Measurements from ENCODE around the gene XPNPEP2.

The XPNPEP2 gene

GRCh38 chrX:129768586-129769466, 30.0 kb downstream of the XPNPEP2 start:
- no peaks in the 10 kb centered on the region for H3K36me3 ChIP-seq (ENCODE audit: control insufficient read depth, insufficient read depth, low read length)
- TF ChIP-seq CTCF (IDR thresholded peaks at IDR 0.05; ENCODE audit: insufficient read depth, low read length, poor library complexity, severe bottlenecking): no peak
- no peak overlapping the region for H3K4me3 ChIP-seq (replicated peaks; ENCODE audit: low read depth, low read length)
- no peaks in the 10 kb centered on the region; the same call in 1 of the 2 replicates for H3K27me3 ChIP-seq (replicated peaks; ENCODE audit: control insufficient read depth, insufficient read depth, low read length)
- DNase-seq (ENCODE audit: extremely low read depth, insufficient read length): no peak

GRCh38 chrX:129769467-129770154, 30.8 kb downstream of the XPNPEP2 start:
- Histone ChIP-seq H3K27me3 (replicated peaks; ENCODE audit: control insufficient read depth, insufficient read depth, low read length) (no peaks in the 10 kb centered on the region; the same call in 1 of the 2 replicates), H3K4me3 (replicated peaks; ENCODE audit: low read depth, low read length) (no peak overlapping the region), H3K36me3 (ENCODE audit: control insufficient read depth, insufficient read depth, low read length) (no peaks in the 10 kb centered on the region)
- peak; percentile 75 for DNase-seq (ENCODE audit: extremely low read depth, insufficient read length)
- no peak for TF ChIP-seq CTCF (IDR thresholded peaks at IDR 0.05; ENCODE audit: insufficient read depth, low read length, poor library complexity, severe bottlenecking)

DNA sequence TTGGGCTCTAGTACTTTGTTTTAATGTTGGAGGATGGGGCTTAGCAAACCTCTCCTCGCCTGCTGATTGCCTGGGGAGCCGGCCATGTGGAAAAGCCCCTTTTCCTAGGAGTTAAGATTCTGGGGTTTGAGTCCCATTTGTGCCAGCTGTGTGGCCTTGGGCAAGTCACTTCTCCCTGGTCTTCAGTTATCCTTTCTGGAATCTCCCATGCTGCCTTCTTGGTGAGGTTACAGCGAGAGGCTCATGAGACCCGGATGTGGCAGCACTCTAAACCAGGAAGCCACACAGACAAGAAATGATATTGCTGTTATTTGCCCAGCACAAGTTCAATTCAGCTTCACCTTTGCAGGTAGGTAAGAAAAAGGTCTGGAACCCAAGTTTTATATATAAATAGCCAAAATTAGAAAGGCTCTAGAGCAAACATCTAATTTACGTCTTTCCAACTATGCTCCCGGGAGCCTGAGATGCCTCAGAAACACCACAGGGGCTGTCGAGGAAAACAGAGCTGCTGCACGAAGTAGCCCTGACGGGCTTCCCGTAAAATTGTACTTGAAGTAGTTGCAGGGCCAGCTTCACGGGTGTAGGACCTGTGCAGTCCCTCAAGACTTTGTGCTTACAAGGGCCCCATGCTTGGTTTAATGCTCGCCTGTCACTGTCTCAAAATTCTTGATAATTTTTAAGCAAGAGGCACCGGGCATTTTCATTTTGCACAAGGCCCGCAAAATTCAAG, 32.7 kb downstream of the XPNPEP2 start:
- Histone ChIP-seq H3K27me3 (replicated peaks; ENCODE audit: control insufficient read depth, insufficient read depth, low read length) (no peaks in the 10 kb centered on the region; the same call in 1 of the 2 replicates), H3K36me3 (ENCODE audit: control insufficient read depth, insufficient read depth, low read length) (no peaks in the 10 kb centered on the region), H3K4me3 (replicated peaks; ENCODE audit: low read depth, low read length) (no peak overlapping the region)
- TF ChIP-seq CTCF (IDR thresholded peaks at IDR 0.05; ENCODE audit: insufficient read depth, low read length, poor library complexity, severe bottlenecking): no peak
- no peak for DNase-seq (ENCODE audit: extremely low read depth, insufficient read length)

DNA sequence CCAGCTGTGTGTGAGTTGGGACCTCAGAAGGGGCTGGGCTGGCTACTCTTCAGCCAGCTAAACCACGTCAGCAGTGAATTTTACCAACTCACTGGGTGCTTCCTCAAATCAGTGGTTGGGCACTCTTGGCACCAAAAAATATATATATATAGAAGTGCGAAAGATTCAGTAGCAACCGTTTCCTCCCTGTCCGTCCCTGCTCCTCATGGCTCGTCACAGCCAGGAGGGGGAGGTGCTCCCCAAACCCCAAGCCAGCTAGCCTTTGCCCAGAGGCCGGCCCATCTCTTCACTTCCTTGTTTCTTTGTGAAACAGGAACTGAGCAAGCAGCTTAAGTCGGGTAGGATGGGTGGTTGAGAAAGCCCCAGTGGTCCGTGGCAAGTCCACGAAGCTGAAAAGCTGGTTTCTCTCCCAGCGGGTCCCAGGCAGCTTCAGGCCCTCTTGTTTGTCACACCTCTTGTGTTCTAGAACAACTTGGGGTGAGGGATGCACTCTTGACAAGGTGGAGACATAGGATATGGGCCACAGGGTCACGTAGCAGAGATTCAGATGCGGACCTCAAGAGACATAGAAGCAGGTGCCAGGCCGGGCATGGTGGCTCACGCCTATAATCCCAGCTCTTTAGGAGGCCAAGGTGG, 34.1 kb downstream of the XPNPEP2 start:
- DNase-seq (ENCODE audit: extremely low read depth, insufficient read length): peak; percentile 88
- TF ChIP-seq CTCF (IDR thresholded peaks at IDR 0.05; ENCODE audit: insufficient read depth, low read length, poor library complexity, severe bottlenecking): no peak
- H3K36me3 ChIP-seq (ENCODE audit: control insufficient read depth, insufficient read depth, low read length): no peaks in the 10 kb centered on the region
- no peak overlapping the region for H3K4me3 ChIP-seq (replicated peaks; ENCODE audit: low read depth, low read length)
- no peaks in the 10 kb centered on the region for H3K27me3 ChIP-seq (replicated peaks; ENCODE audit: control insufficient read depth, insufficient read depth, low read length)

GRCh38 chrX:129773649-129774458, 35.1 kb downstream of the XPNPEP2 start:
- H3K36me3 ChIP-seq (ENCODE audit: control insufficient read depth, insufficient read depth, low read length): no peaks in the 10 kb centered on the region
- no peaks in the 10 kb centered on the region for H3K27me3 ChIP-seq (replicated peaks; ENCODE audit: control insufficient read depth, insufficient read depth, low read length)
- DNase-seq (ENCODE audit: extremely low read depth, insufficient read length): no peak
- no peak overlapping the region for H3K4me3 ChIP-seq (replicated peaks; ENCODE audit: low read depth, low read length)
- no peak for TF ChIP-seq CTCF (IDR thresholded peaks at IDR 0.05; ENCODE audit: insufficient read depth, low read length, poor library complexity, severe bottlenecking)
